ENCODE results near the gene SCMH1.

The SCMH1 gene

DNA sequence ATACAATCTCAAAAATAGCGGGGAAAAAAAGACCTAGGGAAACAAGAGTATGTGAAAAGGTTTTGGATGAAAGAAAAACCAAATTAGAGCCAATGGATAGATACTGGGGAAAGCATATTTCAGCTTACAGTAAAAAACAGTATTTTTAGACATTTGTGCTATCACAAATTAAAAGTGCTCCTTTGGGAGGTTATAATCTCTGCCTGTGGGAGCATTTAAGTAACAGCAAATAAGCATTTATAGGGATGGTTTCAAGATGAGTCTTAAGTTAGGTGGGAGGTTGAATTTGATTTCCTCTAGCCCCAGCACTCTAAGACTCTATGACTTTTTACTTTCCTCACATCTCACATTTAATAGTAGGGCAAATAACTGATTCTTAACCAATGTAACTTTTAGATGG lies 141.0 kb downstream of the SCMH1 start:
- TF ChIP-seq POLR2A (IDR thresholded peaks at IDR 0.05; ENCODE audit: low read depth, low read length) (no peak), TAF1 (IDR thresholded peaks at IDR 0.05; ENCODE audit: borderline replicate concordance, low read depth, low read length) (no peak), POLR2AphosphoS5 (IDR thresholded peaks at IDR 0.05; ENCODE audit: low read depth, low read length) (no peak)
- DNase-seq (ENCODE audit: insufficient read length) (no peak), FAIRE-seq (no peak)

DNA sequence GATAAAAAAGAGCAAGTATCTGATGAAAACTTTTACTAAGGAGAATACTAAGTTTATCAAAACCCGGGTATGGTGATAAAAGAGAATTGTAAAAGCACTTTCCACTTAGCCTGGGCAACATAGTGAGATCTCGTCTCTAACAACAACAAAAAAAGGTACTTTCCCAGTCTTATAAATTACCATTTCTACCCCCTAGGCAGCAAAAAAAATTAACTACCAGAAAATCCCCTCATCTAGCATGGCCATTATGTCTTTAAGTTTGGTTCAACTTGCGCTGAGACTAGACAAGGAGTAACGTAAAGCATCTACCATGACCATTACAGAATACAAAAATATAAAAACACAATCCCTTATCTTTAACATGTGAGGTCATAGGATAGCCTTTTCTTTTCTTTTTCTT lies 141.9 kb downstream of the SCMH1 start:
- DNase-seq (ENCODE audit: insufficient read length) (no peak), FAIRE-seq (no peak)
- TF ChIP-seq TAF1 (IDR thresholded peaks at IDR 0.05; ENCODE audit: borderline replicate concordance, low read depth, low read length) (no peak), POLR2A (IDR thresholded peaks at IDR 0.05; ENCODE audit: low read depth, low read length) (no peak), POLR2AphosphoS5 (IDR thresholded peaks at IDR 0.05; ENCODE audit: low read depth, low read length) (no peak)

DNA sequence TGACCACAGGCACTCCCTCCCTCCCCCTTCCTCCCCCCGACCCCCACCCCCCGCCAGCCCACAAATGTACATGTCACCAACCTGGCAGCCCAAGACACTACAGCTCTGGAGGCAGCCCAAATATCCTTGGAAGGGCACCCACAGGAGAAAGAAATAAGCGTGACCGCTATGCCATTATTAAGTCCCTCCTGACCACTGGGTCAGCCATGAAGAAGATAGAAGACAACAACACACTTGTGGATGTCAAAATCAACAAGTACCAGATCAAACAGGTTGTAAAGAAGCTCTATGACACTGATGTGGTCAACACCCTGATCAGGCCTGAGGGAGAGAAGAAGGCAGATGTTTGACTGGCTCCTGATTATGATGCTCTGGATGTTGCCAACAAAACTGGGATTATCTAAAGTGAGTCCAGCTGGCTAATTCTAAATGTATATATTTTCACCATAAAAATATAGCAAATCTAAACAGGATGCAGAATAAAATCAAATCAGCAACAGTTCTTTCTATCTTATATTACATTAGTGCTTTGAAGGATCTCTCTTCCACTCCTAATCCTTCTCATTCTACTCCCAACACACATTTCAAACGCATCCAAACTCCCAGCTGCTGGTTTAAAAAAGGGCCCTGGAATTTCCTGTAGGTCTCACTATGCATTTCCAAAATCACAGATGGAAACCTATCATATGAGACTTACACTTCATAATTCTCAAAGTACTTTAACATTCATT lies 143.2 kb downstream of the SCMH1 start:
- DNase-seq (ENCODE audit: insufficient read length) (no peak), FAIRE-seq (peak; percentile 5)
- TF ChIP-seq TAF1 (IDR thresholded peaks at IDR 0.05; ENCODE audit: borderline replicate concordance, low read depth, low read length) (no peak), POLR2AphosphoS5 (IDR thresholded peaks at IDR 0.05; ENCODE audit: low read depth, low read length) (no peak), POLR2A (IDR thresholded peaks at IDR 0.05; ENCODE audit: low read depth, low read length) (no peak)

DNA sequence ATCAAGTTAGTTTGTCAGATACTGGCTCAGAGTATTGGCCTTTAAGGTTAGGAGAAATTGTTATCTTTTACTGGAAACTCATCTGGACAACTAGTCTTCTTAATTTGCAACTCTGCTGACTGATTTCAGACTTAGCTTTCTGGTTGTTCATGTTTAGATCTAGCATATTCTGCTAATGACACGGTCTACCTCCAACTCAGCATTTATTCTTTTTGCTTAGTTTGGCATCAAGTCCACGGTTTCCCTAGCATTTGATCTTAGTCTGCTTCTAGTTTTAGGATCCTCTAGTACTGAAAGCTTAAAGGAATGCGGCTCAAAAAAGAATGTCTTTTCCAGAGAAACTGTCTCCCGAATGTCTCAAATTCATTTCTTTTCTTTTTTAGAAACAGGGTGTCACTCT lies 145.0 kb downstream of the SCMH1 start:
- DNase-seq (ENCODE audit: insufficient read length): no peak
- FAIRE-seq: no peak
- TF ChIP-seq POLR2AphosphoS5 (IDR thresholded peaks at IDR 0.05; ENCODE audit: low read depth, low read length) (no peak), TAF1 (IDR thresholded peaks at IDR 0.05; ENCODE audit: borderline replicate concordance, low read depth, low read length) (no peak), POLR2A (IDR thresholded peaks at IDR 0.05; ENCODE audit: low read depth, low read length) (no peak)

- DNase-seq (ENCODE audit: insufficient read length) (no peak), FAIRE-seq (no peak)
- TF ChIP-seq POLR2AphosphoS5 (IDR thresholded peaks at IDR 0.05; ENCODE audit: low read depth, low read length) (no peak), POLR2A (IDR thresholded peaks at IDR 0.05; ENCODE audit: low read depth, low read length) (no peak), TAF1 (IDR thresholded peaks at IDR 0.05; ENCODE audit: borderline replicate concordance, low read depth, low read length) (no peak)
These were observed 148.3 kb downstream of the SCMH1 start for GRCh38 chr1:41093826-41094225.

GRCh38 chr1:41086921-41087320 lies 155.2 kb downstream of the SCMH1 start:
- TF ChIP-seq POLR2A (IDR thresholded peaks at IDR 0.05; ENCODE audit: low read depth, low read length) (no peak), POLR2AphosphoS5 (IDR thresholded peaks at IDR 0.05; ENCODE audit: low read depth, low read length) (no peak), TAF1 (IDR thresholded peaks at IDR 0.05; ENCODE audit: borderline replicate concordance, low read depth, low read length) (no peak)

DNA sequence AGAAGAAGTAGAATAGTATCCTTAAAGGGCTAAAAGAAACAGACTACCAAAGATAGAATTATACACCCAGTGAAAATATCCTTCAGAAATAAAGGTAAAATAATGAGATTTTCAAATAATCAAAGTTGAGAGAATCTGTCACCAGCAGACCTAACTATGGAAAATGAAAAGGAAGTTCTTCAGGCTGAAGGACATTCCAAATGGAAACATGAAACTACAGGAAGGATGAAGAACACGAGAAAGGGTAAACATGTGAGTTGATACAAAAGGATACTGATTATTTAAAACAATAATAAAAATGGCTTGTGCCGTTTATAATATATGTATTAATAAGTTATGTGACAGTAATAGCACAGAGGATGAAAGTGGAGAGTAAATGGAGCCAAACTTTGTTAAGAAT lies 163.5 kb downstream of the SCMH1 start:
- DNase-seq (ENCODE audit: insufficient read length): no peak
- no peak for FAIRE-seq
- TF ChIP-seq POLR2AphosphoS5 (IDR thresholded peaks at IDR 0.05; ENCODE audit: low read depth, low read length) (no peak), TAF1 (IDR thresholded peaks at IDR 0.05; ENCODE audit: borderline replicate concordance, low read depth, low read length) (no peak), POLR2A (IDR thresholded peaks at IDR 0.05; ENCODE audit: low read depth, low read length) (no peak)

More at GRCh38 chr1:41086921-41087320, 155.2 kb downstream of the SCMH1 start:
- no peak for FAIRE-seq
- DNase-seq (ENCODE audit: insufficient read length): no peak

- FAIRE-seq: no peak
- no peak for DNase-seq (ENCODE audit: insufficient read length)
- TF ChIP-seq POLR2A (IDR thresholded peaks at IDR 0.05; ENCODE audit: low read depth, low read length) (no peak), TAF1 (IDR thresholded peaks at IDR 0.05; ENCODE audit: borderline replicate concordance, low read depth, low read length) (no peak), POLR2AphosphoS5 (IDR thresholded peaks at IDR 0.05; ENCODE audit: low read depth, low read length) (no peak)
These were observed 163.9 kb downstream of the SCMH1 start for GRCh38 chr1:41078193-41078592.

- TF ChIP-seq TAF1 (IDR thresholded peaks at IDR 0.05; ENCODE audit: borderline replicate concordance, low read depth, low read length) (no peak), POLR2AphosphoS5 (IDR thresholded peaks at IDR 0.05; ENCODE audit: low read depth, low read length) (no peak), POLR2A (IDR thresholded peaks at IDR 0.05; ENCODE audit: low read depth, low read length) (no peak)
- FAIRE-seq: no peak
- DNase-seq (ENCODE audit: insufficient read length): no peak
These were observed 168.1 kb downstream of the SCMH1 start for GRCh38 chr1:41073971-41074370.

DNA sequence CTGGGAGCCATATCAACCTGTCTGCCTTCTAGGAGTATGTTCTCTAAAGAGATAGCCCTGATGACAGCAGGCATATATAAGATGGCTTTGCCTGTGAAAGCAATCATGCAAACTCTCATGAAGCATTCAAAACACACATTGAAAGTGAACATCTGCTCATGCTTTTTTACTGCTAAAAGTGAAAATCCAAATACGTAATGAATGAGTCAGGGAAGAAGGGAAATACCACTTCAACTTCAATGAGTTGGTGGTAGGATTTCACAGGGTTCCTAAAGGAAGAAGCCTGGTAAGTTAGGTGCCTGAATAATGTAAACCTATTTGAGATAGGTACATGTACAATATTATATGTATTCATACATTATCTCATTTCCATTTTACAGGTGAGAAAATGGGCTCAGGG lies 170.1 kb downstream of the SCMH1 start:
- DNase-seq (ENCODE audit: insufficient read length) (no peak), FAIRE-seq (no peak)
- TF ChIP-seq POLR2A (IDR thresholded peaks at IDR 0.05; ENCODE audit: low read depth, low read length) (no peak), TAF1 (IDR thresholded peaks at IDR 0.05; ENCODE audit: borderline replicate concordance, low read depth, low read length) (no peak), POLR2AphosphoS5 (IDR thresholded peaks at IDR 0.05; ENCODE audit: low read depth, low read length) (no peak)

DNA sequence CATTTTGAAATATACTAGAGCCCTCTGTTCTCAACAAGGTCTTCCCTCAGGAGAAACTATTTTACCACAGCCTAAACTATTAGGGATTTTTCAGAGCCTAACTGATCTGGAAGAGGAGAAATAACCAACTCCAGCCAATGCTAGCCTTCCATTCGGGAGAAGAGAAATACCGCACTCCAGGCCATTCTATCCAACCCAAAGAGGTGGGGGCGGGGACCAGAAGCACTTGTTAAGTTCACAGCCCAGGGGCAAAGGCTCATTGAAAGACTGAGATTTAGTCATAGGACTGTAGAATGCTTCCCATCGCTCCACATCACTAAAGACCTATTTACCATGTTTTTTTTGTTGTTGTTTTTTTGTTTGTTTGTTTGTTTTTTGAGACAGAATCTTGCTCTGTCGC lies 185.2 kb downstream of the SCMH1 start:
- DNase-seq (ENCODE audit: insufficient read length): no peak
- TF ChIP-seq POLR2A (IDR thresholded peaks at IDR 0.05; ENCODE audit: low read depth, low read length): no peak
- TF ChIP-seq POLR2AphosphoS5 (IDR thresholded peaks at IDR 0.05; ENCODE audit: low read depth, low read length): no peak
- no peak for FAIRE-seq

GRCh38 chr1:41053316-41053715 lies 188.8 kb downstream of the SCMH1 start:
- DNase-seq (ENCODE audit: insufficient read length): no peak
- no peak for FAIRE-seq
- TF ChIP-seq POLR2AphosphoS5 (IDR thresholded peaks at IDR 0.05; ENCODE audit: low read depth, low read length) (no peak), POLR2A (IDR thresholded peaks at IDR 0.05; ENCODE audit: low read depth, low read length) (no peak), TAF1 (IDR thresholded peaks at IDR 0.05; ENCODE audit: borderline replicate concordance, low read depth, low read length) (no peak)
